Cardiac fibroblast (primary cell): Measurements from ENCODE around the gene ACP7.

Experiments used
- DNase-seq, 2 donors: peaks; one replicate each; pipeline versions ENCODE4 v3.0.0 to v3.0.0-alpha.2; 2010; ENCODE audit warnings: low read depth in 2 of 2
- H3K4me3 ChIP-seq, 2 donors: replicated peaks in 1 of 2; 1 replicate in 1 of 2; 2 replicates in 1 of 2; pipeline ENCODE4 v1.5.1; 2011; ENCODE audit warnings: low read depth in 2 of 2, low read length in 2 of 2, mild to moderate bottlenecking in 2 of 2, moderate library complexity in 1 of 2
- TF ChIP-seq, protein P1 (sequence below): IDR thresholded peaks from one replicate; pipeline ENCODE4 v1.5.1; 2011; ENCODE audit warnings: low read depth, mild to moderate bottlenecking, low read length, inconsistent platforms

The ACP7 gene

DNA sequence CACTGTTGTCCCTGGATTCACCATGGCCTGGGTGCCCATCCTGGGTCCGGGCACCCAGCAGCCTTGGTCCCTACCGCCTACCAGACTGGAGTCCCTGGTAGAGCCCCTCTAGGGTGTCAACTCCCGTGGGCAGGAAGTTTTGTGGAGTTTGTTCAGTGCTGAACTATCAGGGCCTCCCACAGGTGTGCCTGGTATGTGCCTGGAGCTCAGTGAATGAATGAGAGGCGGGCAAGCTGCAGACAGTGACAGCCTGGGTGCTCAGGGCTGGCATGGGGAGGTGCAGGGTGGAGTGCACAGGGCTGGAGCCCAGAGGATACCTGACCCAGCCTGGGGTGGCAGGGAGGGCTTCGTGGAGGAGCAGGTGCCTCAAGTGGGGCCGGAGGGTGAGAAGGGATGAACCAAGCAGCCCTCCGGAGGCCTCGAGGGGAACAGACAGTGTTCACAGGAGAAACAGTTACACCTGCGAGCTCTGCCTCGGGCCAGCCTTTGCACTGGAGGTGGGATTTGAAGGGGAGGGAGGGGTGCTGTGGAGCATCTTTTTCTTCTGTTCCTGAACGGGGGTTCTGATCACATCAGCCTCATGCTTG lies 71.0 kb downstream of the ACP7 start:
- no peak for DNase-seq
- TF ChIP-seq, protein P1, sequence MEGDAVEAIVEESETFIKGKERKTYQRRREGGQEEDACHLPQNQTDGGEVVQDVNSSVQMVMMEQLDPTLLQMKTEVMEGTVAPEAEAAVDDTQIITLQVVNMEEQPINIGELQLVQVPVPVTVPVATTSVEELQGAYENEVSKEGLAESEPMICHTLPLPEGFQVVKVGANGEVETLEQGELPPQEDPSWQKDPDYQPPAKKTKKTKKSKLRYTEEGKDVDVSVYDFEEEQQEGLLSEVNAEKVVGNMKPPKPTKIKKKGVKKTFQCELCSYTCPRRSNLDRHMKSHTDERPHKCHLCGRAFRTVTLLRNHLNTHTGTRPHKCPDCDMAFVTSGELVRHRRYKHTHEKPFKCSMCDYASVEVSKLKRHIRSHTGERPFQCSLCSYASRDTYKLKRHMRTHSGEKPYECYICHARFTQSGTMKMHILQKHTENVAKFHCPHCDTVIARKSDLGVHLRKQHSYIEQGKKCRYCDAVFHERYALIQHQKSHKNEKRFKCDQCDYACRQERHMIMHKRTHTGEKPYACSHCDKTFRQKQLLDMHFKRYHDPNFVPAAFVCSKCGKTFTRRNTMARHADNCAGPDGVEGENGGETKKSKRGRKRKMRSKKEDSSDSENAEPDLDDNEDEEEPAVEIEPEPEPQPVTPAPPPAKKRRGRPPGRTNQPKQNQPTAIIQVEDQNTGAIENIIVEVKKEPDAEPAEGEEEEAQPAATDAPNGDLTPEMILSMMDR: no peak
- no peak overlapping the region for H3K4me3 ChIP-seq

DNA sequence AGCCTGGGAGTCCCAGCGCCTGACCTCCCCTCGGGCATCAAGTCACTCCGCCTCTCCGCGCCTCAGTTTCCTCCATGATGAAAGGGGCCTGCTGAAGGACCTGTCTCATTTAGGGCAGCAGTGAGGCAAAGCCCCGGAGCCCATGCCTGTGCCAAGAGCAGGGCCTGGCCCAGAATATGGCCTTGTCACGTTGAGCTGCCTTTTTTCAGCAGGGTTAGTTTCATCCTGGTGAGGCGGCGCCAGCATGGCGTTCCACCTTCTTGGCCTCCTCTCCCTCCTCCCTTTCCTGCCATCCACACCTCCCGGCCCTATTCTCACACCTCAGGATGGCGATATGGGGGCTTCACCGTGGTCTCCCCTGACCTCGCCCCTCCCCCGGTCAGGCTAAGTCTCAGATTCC lies 71.6 kb downstream of the ACP7 start:
- no peak for DNase-seq
- TF ChIP-seq, protein P1: no peak
- H3K4me3 ChIP-seq: no peak overlapping the region

DNA sequence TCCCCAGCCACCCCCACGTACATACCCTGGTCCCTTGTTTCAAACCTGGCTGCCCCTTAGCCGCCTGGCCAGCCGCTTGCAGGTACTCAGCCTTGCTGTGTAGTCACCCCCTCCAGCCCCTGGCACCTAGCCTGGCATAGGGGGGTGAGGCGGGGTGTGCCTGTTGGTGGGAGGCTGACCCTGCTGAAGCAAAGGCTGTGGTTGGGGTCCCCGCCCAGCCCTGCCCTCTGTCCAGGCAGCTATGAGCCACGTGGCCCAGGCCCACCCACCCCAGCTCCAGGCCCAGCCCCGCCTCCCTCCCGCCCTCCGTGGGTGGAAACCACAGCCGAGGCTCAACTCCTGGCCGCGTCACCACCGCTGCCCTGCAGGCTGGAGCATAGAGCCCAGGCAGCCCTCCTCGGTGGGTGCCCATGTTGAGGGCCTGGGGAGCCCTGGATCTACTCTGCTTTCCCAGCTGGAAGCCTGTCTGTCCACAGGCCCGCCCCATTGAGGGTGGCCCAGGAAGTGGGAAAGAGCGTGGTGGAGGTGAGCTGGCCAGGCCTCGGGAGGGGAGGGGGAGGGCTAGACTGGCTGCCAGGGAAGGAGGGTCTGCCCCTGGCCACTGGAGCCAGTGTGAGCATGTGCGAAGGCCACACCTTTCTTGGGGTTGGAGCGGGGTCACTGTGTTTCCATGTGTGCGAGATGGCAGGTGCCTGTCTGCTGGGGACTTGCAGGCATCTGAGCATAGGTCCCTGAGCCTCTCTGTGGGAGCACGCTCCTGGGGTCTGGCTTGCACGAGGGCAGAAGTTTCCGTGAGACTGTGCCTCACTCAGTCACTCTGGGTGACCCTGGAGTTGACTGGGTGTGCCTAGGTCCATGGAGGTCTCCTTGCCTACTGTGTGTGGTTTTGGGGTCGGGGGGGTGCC lies 72.4 kb downstream of the ACP7 start:
- TF ChIP-seq, protein P1: no peak
- DNase-seq: no peak
- no peak overlapping the region for H3K4me3 ChIP-seq

DNA sequence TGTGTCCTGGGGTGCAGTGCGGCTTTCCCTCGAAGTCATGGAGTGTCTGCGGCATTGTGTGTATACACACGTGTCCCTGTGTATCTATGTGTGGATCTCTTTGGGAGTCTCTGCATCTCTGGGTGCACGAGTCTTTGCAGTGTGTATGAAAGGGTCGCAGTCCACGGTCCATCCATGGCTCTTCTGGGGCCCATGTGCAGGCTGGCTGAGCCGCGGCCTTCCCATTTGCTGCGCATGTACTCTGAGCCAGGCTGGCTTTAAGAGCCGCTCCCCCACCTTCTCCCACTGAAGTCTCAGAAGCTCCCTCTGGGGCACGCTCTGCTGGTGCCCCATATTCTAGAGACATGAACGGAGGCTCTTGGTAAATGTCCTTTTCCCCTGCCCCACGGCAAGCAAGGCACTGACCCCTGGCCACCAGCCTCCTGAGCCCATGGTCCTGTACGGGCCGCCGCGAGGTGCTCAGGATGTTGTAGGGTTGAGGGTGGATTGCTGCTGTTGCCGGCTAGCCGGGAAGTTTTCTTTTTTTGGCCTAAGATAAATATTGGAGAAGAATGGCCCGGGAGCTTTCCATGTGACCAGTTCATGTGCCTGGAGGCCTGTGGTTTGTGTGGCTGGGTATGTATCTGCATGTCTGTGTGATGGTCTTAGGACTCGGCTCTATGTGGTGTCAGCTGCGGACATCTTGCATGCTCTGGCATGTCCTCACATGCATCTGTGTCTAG lies 73.3 kb downstream of the ACP7 start:
- DNase-seq: no peak
- TF ChIP-seq, protein P1: no peak
- no peak overlapping the region for H3K4me3 ChIP-seq

DNA sequence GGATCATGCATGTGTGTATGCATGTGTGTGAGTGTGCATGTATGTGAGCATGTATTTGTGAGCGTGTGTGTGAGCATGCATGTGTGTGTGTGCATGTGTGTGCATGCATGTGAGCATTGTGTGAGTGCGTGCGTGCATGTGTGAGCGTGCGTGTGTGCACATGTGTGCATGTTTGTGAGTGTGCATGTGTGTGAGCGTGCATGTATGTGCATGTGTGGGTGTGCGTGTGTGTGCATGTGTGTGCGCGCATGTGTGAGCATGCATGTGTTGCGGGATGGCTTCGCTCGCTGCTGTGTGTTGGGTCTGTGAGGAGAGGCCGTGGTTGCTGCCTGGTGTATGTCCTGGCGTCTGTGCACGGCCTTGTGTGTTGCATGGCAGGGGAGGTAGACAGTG lies 73.8 kb downstream of the ACP7 start:
- H3K4me3 ChIP-seq: no peak overlapping the region
- TF ChIP-seq, protein P1: no peak
- no peak for DNase-seq

DNA sequence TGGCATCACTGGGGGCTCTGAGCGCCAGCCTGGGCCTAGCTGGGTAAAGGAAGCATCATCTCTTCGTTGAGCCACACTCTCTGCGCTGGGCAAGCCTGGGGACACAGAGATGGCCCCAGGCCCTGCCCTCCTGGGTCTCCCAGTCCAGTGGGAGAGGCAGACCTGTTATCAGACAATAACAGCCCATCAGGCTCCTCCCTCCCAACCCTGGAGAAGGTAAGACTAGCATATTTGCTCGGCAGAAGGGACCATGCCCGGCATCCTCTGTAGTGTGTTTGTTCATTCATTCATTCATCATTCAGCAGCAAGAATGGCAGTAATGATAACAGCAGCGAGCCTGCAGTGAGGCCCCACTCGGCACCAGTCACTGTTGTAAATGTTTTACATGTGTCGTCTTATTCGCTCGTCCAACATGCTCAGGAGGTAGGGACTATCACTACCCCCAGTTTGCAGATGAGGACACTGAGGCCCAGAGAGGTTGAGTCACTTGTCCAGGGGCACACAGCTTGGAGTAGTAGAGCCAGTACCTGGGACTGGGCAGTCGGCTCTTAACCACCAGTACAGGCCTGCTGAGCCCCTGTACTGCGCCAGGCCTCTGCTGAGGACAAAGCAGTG lies 74.6 kb downstream of the ACP7 start:
- no peak overlapping the region for H3K4me3 ChIP-seq
- DNase-seq: no peak
- TF ChIP-seq, protein P1: no peak
